Right lobe of liver (tissue), 4 donors: ENCODE results near the gene SH3BP2.

Experiments
- CTCF ChIP-seq, 4 donors: fragments of 200-600 bp in 3 of 4; fragments of 450-650 bp in 1 of 4; IDR thresholded peaks; one replicate each; pipeline versions ENCODE4 v1.5.1 to v1.8.0; 2016 to 2022; ENCODE audit warnings: antibody characterized with exemption in 4 of 4, mild to moderate bottlenecking in 2 of 4
- POLR2A ChIP-seq: fragments of 450-650 bp; IDR thresholded peaks from one replicate; pipeline ENCODE4 v1.6.1; 2017; ENCODE audit warnings: antibody characterized with exemption, mild to moderate bottlenecking
- donor health status: DM: no; HTN: no; CAD: no.
- donor health status: DM: no; HTN: no; CAD: no.
- donor health status: DM: no; HTN: yes; CAD: no.

- TF ChIP-seq POLR2A (no peak), CTCF (IDR thresholded peaks at IDR 0.05) (no peak)
These were observed 3.5 kb upstream of the SH3BP2 start for GRCh38 chr4:2789351-2789750.
